NCI-H524 treated with DMSO at 0.1 percent for 48 hours (cell line): ENCODE results near the gene TMEM240.
"Not testable (repeated sequence)": the region's sequence is repeated elsewhere in the genome, so short reads cannot be mapped to it uniquely, and the experiment has no call there.

Experiments used
- DNase-seq: peaks from one replicate; lab custom pipeline; 2025; lab: John Stamatoyannopoulos, UW

Gene TMEM240

DNA sequence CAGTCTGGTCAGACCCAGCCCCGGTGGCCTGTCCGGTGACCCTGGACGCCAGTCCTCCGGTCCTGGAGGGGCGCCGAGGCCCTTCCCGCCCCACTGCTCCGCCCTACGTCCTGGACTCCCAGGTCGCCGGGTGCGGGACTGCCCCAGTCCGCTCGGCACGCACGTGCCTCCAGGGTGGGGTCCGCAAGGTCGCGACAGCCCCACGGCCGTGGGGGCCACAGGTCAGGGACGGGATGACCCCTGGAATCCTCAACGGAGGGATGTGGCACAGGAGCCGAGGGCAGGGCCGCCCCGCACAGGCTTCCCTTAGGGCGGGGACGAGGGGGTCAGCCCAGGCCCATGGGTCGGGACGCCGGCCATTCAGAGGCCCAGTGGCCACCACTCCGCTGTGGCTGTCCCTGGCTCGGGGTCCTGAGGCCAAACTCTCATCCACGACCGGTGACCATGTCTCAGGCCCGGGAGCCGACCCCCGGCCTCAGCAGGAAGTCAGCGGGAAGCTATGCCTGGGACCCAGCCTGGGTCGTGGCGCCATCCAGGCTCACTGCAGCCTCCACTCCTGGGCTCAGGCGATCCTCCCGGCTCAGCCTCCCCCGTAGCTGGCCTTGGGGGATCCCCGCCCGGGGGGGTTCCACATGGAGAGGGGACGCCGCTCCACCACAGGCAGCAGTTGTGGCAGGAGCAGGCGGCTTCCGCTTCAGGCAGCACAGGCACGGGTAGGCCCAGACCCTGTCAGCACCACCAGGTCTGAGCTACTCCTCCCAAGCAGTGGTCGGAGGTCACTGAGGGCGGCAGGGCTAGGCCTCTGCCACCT, 599 bp upstream of the TMEM240 start:
- no peak for DNase-seq

DNA sequence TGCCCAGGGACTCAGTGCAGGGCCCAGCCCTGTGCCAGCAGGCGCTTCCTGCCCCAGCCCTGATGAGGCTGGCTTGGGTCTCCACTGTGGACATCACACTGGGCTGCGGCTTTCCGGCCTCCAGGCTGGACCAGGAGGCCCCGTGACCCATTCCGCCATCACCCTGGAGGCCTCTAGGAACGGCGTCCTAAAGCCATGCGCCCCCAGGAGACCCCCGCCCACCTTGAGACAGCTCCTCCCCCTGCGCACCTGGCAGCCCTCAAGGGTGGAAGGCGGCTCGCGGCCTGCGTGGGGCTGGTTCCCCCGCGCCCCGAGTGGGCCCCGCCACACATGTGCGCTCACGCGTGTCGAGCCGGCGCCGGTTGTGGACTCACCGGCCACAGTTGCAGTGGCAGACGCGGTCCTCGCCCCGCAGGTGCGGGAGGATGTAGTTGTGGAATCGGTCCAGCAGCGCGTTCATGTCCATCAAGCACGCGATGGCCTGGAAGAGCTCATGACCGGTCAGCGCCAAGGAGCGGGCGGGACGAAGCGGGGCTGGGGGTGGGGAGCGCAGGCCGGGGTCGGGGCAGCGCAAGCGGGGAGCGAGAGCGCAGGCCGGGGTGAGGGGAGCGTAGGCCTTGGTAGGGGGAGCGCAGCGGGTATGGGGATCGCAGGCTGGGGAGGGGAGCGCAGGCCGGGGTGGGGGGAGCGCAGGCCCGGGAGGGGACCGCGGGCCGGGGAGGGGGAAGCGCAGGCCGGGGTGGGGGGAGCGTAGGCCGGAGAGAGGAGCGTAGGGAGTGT, 924 bp downstream of the TMEM240 start:
- no peak for DNase-seq

DNA sequence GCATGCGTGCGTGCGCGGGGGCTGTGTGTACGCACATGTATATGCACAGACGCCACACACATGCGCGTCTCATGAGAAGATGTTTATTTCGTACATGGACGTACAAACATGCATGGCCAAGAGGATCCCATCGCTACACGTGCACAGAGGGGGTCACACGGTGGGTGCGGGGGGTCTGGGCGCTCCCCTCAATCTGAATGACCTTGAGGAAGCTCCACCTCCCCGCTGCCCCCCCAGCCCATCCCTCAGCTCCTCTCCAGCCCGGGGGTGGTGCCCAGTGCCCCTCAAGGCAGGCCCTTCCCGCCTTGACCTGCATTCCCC, 1.5 kb downstream of the TMEM240 start:
- no peak for DNase-seq

DNA sequence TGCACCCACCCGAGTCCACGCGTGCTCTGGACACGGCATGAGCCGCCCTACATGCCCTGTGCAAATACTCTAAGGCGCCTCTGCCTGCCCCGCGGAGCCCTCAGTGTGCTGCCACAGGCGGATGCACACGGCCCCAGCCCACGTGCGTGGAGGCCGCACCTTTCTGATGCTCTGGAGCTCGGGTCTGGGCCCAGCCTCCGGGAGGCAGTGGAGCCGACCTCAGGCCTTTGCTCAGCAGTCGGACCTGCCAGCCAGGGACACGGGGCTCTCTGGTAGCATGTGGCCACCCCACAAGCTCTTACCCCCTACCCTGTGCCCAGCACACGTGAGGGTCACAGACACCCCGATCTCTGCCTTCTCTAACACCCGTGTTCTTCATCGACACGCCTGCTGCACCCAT, 2.1 kb downstream of the TMEM240 start:
- DNase-seq, result no peak

GRCh38 chr1:1537626-1538250, 2.7 kb downstream of the TMEM240 start:
- DNase-seq, result no peak

DNA sequence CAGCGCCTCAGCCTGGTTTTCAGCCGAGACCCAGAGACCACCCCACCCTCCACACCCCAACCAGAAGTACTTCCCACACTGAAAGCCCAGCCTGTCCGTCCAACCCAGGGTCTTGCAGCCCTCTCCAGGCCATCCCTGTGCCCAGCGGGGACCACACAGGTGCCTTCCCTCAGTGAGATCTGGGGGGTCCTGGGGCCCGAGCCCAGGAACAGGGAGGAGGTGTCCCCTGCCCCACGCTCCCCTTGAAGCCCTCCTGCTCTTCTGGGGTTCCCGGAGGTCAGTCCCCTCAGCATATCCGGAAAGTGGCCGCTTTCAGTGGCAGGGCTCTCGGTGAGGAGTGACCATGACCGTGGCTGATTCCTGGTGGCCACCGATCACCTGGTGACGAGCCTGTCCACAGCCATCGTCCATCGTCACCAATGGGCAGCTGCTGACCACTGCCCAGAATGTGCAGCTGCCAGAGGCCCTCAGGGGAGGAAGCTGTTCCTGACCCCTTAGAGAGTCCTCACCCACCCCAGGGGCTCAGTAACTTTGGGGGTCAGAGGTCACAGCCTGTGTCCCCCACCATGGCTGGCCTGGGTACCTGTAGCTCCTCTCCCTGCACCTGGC, 3.4 kb downstream of the TMEM240 start:
- DNase-seq, result no peak

DNA sequence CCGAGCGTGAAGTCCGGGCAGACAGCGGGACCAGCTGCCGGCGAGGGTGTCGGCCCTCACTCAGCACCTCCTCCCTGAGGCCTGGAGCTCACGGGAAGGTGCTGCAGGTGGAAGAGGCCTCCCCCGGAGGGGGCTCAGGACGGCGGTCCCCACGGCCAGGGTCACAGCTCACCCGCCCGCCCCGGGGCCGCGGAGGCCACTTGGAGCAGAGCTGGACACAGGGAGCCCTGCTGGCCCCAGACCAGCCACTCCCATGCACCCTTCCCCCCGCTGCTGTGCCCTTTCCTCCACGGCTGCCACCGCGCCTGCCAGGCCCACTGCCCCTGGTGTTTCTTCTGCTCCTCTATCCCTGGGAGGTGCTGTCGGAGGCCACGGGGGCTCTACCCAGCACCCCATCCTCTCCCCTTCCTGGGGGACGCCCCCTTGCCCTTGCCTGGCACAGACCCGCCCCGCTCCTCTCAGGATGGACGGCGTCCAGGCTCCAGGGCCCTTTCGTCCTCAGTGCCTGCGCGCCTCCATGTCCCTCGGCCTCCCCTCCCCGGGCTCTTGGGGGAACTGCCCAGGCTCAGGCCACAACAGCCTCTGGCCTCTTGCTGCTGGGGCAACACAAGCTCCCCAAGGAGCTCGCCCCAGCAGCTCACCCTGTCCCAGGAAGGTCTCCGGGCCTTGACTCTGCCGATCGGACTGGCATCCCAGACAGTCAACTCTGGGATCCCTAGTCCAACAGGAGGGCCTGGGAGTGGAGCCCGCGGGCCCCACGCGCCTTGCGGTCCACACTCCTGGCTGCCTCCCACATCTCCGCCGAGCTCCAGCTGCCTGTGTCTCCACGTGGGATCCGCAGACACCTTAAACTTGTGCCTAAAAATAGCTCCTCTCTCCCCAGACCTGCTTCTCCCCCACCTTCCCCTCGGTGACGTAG, 4.1 kb downstream of the TMEM240 start:
- DNase-seq, result no peak

DNA sequence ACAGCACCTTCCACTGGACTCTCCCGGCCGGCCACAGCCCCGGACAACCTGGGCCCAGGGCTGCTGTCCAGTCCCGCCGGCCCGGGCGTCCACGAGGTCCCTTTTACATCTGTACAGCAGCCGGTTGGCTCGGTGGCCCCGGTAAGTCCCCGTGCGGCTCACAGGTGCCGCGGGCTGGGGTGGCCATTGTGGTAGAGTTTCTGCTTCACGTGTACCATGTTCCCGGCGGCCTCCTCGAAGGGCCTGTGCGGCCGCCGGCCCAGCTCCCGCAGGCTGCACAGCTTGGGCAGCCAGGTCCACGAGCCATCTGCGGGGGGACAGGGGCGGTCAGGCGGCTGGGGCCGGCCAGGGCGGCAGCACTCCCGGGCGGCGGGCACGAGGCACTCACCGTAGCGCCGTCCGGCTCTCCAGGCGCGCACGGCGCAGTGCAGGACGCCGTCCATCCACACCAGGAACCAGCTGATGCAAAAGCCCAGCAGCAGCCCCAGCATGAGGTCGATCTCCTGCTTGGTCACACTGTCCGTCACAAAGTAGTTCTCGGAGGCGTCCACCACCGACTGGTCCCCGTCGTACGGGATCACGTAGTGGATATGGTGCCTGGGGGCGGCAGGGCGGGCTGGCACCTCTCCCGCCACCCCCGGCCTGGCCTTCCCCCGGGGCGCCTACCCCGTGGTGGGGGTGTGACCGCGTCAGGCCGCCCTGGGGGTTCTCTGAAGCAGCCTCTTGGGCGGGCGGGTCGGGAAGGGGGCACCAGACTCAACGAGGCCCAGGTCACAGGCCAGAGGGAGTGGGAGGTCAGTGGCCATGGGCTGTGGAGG, 5.0 kb downstream of the TMEM240 start:
- DNase-seq, result no peak

DNA sequence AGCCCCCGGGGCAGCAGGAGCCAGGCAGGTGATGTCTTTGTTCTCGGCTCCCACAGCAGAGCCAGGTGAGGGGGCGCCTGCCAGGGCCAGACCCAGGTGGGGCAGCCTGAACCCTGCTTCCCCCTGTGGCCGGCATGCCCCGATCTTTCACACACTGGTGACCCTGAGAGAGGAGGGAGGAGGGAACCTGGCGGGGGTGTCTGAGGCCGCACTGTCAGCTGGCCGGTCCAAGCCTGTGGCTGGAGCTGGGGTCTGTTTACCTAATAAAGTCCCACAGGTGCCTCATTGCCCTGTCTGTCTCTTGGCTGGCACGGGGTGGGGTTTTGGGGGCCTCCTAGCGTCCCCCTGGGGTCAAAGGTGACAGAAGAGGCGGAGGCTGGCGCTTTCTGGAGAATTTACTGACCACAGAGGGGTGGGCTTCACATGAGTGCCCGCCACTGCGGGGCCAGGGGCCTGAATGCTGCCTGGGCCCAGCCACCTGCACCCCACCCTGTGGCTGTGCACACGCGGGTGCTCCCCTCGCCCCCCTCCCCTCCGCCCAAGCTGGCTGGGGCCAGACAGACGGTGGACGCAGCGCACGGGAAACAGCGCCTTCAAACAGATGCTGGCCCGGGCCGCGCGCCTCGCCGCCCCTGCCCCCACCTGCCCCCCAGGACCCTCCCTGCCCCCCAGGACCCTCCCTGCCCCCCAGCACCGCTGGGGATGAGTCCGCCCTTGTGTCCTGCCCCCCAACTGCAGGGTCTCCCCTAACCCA, 5.8 kb downstream of the TMEM240 start:
- no peak for DNase-seq

DNA sequence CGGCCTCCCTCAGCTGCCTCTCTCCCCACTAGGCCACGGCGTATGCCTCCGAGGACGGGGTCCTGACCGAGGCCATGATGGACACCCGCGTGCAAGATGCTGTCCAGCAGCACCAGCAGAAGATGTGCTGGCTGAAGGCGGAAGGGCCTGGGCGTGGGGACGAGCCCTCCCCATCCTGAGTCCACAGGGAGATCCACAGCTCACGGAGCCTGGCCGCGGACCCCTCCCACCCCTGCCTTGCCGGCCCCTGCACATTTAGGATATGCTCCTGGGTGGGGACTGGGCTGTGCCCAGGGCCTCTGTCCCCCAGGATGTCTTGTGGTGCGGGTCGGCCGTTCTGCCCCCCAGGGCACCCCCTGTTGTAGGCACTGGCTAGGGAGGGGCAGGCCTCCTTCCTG, 6.5 kb downstream of the TMEM240 start:
- DNase-seq, result not testable (repeated sequence)

- DNase-seq, result not testable (repeated sequence)
Measured at GRCh38 chr1:1533176-1533893, 7.1 kb downstream of the TMEM240 start.

GRCh38 chr1:1531947-1532346, 8.5 kb downstream of the TMEM240 start:
- DNase-seq, result no peak

DNA sequence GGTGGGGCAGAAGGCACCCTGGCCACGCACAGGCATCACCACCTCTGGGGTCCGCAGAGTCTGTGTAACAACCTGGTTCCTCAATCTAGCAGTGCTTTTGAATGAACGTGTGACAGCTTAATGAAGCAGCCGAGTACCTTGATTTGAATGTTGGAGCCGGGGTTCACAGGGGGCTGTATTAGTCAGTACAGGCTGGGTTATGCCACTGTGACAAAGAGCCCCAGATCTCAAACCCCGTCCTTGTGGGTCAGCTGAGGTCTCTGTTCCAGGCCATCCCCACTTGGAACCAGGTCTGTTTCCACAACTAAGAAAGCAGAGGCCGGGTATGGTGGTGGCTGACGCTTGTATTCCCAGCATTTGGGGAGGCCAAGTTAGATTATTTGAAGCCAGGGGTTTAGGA, 10.5 kb downstream of the TMEM240 start:
- DNase-seq, result no peak

- DNase-seq, result no peak
Measured at GRCh38 chr1:1529321-1529720, 11.1 kb downstream of the TMEM240 start.

DNA sequence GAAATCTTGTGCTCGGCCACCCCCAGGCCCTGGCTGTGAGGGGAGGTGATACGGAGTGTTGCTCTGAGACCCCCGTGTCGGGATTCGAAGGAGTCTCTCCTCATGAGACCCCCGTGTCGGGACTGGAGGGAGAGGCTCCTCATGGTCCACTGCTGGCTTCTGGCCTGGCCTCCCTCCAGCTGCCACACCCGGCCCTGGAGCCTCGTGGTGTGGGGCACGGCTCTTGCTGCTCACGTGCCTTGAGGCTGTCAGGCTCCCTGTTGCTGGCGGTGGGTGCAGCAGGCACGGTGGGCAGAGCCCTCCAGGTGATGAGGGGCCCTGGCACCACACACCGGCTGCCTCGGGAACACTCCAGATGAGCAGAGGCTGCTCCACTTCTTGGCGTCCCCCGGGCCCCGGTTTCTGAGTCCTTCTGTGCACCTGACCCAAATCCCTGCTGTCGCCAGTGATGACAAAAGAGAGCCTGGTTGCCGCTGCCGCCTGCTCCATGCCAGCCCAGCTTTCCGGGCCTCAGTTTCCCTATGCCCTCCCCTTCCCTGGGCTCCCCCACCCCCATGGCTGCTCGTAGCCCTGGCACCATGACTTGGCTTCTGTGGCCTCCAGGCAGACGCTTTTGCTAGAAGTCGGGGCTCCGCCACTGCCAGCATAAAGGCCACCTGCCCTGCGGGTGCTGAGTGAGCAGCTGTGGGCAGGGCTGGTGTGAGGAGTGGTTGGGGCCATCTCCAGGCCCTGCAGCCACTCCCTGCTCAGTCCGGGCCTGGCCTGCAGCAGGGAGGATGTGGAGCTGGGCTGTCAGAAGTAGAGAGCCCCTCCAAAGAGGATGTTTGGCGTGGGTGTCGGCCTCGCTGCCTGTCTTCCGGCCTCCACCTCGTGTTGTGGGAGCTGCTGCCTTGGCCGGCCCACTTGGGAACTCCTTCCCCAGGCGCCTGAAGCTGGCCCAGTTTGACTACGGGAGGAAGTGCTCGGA, 11.8 kb downstream of the TMEM240 start:
- no peak for DNase-seq

GRCh38 chr1:1527092-1527816, 13.2 kb downstream of the TMEM240 start:
- no peak for DNase-seq

DNA sequence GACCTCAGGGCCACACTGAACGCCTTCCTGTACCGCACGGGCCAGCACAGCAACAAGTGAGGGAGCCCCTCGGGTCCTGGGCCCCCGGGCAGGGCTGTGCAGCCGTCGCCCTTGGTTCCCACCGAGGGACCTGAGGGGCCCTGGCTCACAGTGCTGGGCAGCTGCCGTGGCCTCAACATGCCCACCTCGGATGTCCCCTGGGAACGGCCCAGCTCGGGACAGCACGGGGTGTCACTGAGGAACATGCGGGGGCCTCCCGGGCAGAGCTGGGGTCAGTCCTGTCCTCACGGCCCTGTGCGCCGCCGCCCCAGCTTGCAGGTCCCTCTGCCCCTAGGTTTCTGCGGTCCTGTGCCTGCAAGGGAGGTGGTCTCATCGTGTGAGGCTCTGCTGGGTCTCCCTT, 13.9 kb downstream of the TMEM240 start:
- DNase-seq, result not testable (repeated sequence)
